Measurements from ENCODE around the gene OR2B6.

DNA sequence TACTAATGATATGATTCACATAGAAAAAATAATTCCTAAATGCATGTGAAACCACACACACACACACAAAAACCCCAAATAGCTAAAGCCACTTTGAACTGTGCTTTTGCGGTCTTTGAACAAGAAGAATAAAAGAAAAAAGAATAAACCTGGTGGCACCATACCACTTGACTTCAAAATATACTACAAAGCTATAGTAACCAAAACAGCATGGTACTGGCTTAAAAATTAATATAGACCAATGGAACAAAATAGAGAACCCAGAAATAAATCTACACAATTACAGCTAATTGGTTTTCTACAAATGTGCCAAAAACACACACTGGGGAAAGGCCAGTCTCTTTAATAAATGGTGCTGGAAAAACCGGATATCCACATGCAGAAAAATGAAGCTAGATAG is 13.4 kb downstream of the OR2B6 start:
- TF ChIP-seq, protein P1, sequence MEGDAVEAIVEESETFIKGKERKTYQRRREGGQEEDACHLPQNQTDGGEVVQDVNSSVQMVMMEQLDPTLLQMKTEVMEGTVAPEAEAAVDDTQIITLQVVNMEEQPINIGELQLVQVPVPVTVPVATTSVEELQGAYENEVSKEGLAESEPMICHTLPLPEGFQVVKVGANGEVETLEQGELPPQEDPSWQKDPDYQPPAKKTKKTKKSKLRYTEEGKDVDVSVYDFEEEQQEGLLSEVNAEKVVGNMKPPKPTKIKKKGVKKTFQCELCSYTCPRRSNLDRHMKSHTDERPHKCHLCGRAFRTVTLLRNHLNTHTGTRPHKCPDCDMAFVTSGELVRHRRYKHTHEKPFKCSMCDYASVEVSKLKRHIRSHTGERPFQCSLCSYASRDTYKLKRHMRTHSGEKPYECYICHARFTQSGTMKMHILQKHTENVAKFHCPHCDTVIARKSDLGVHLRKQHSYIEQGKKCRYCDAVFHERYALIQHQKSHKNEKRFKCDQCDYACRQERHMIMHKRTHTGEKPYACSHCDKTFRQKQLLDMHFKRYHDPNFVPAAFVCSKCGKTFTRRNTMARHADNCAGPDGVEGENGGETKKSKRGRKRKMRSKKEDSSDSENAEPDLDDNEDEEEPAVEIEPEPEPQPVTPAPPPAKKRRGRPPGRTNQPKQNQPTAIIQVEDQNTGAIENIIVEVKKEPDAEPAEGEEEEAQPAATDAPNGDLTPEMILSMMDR (conservative IDR thresholded peaks at IDR 0.05 in 1 of 2, IDR thresholded peaks at IDR 0.05 in 1 of 2; ENCODE audit: low read depth in 1 of 2, low read length in 2 of 2) = no peak
- TF ChIP-seq EZH2 (IDR thresholded peaks at IDR 0.05; ENCODE audit: low read length, missing control alignments) = no peak
